Duodenal mucosa (tissue), 2 donors: Measurements from ENCODE around the gene HM13.

Source experiments
- H3K27ac ChIP-seq: one replicate; pipeline ENCODE4 v1.7.0; 2013; ENCODE audit warnings: low read depth, low read length
- H3K27me3 ChIP-seq, 2 donors: one replicate each; pipeline ENCODE4 v1.7.0; 2013; ENCODE audit warnings: low read length in 2 of 2, control low read depth in 1 of 2; ENCODE audit not compliant: insufficient read depth in 2 of 2, control insufficient read depth in 1 of 2
- H3K36me3 ChIP-seq, 2 donors: one replicate each; pipeline ENCODE4 v1.7.0; 2013; ENCODE audit warnings: low read length in 2 of 2, control low read depth in 1 of 2; ENCODE audit not compliant: insufficient read depth in 2 of 2, control insufficient read depth in 1 of 2
- H3K4me1 ChIP-seq, 2 donors: one replicate each; pipeline ENCODE4 v1.7.0; 2013; ENCODE audit warnings: low read length in 2 of 2, control low read depth in 1 of 2; ENCODE audit not compliant: insufficient read depth in 2 of 2, control insufficient read depth in 1 of 2
- H3K4me3 ChIP-seq, 2 donors: one replicate each; pipeline ENCODE4 v1.7.0; 2013; ENCODE audit warnings: low read length in 2 of 2, low read depth in 1 of 2
- H3K9ac ChIP-seq, 2 donors: one replicate each; pipeline ENCODE4 v1.7.0; 2013; ENCODE audit warnings: low read length in 2 of 2, low read depth in 1 of 2
- H3K9me3 ChIP-seq, 2 donors: one replicate each; pipeline ENCODE4 v1.7.0; 2013; ENCODE audit warnings: low read length in 2 of 2, control low read depth in 1 of 2; ENCODE audit not compliant: control insufficient read depth in 1 of 2

HM13 gene

DNA sequence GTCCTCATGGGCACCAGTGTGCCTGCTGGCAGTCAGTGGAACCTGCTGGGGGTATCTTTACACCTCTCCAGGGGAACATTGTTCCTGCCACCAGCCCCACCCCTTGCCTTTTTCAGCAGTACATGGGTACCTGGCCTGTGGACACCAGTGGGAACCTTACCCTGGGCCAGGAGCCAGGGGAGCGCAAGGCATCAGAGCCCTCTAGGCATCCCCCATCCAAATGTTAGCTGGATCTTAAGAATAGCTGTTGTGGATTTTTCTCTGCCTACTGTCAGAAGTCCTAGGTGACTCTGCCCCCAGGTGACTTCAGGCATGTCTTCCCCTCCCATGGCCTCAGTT, 52.0 kb downstream of the HM13 start:
- Histone ChIP-seq H3K27me3 (no peaks in the 10 kb centered on the region), H3K9ac (peak overlapping the region; percentile 41 to 55), H3K27ac (peak overlapping the region; percentile 61), H3K9me3 (no peaks in the 10 kb centered on the region), H3K4me1 (peaks cover 38 to 43% of the 10 kb centered on the region in 2 donors), H3K36me3 (peaks cover 19 to 63% of the 10 kb centered on the region in 2 donors), H3K4me3 (peak overlapping the region in 1 of 2 donors; percentile 21)

GRCh38 chr20:31566658-31567379, 52.6 kb downstream of the HM13 start:
- H3K4me3 ChIP-seq: peak overlapping the region in 1 of 2 donors; percentile 21
- H3K27ac ChIP-seq: peak overlapping the region; percentile 61
- peaks cover 38 to 40% of the 10 kb centered on the region in 2 donors for H3K4me1 ChIP-seq
- H3K9me3 ChIP-seq: no peaks in the 10 kb centered on the region
- no peaks in the 10 kb centered on the region for H3K27me3 ChIP-seq
- peak overlapping the region; percentile 41 to 55 for H3K9ac ChIP-seq
- H3K36me3 ChIP-seq: peaks cover 17 to 58% of the 10 kb centered on the region in 2 donors

DNA sequence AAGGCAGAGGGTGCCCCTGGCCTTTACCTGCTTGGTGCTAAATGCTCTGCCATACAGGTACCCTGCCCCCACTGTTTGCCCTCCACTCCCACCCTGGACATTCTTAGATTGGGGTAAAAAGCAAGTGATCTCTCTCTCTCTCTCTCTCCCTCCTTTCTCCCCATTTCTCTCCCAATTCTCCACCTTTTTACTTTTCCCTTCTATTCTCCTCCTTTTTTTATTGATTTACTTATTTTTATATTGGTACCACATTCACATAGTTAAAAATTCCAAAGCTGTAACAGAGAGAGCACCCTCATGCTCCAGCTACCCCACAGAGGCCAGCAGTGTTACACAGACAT, 53.1 kb downstream of the HM13 start:
- peaks cover 12 to 52% of the 10 kb centered on the region in 2 donors for H3K36me3 ChIP-seq
- peak overlapping the region; percentile 41 to 55 for H3K9ac ChIP-seq
- no peak overlapping the region for H3K27ac ChIP-seq
- no peaks in the 10 kb centered on the region for H3K9me3 ChIP-seq
- no peak overlapping the region for H3K4me3 ChIP-seq
- H3K4me1 ChIP-seq: peaks cover 42 to 44% of the 10 kb centered on the region in 2 donors
- H3K27me3 ChIP-seq: no peaks in the 10 kb centered on the region

DNA sequence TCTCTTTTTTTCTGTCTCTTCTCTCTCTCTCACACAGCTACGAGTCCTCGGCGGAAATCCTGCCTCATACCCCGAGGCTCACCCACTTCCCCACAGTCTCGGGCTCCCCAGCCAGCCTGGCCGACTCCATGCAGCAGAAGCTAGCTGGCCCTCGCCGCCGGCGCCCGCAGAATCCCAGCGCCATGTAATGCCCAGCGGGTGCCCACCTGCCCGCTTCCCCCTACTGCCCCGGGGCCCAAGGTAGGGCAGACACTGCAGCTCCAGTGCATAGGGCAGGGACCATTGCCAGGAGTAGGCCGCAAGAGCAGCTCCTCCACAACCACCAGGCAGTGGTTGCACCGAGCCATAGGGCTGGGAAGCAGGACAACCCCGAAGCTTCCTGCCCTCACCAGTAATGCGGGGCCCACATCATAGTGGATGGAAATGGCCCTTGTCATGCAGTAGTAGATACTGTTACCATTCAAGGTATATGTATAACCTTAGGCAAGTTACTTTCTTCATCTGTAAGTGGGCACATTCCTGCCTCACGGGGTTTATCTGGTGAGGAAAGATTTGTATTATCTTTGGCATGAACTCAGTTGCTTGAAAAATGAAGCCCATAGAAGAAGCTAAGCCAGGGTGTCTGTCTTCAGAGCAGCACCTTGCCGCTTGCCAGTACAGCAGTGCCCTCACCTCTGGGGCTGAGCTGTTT, 53.9 kb downstream of the HM13 start:
- Histone ChIP-seq H3K9ac (peak overlapping the region in 1 of 2 donors; percentile 9), H3K36me3 (peaks cover 8 to 45% of the 10 kb centered on the region in 2 donors), H3K4me3 (no peak overlapping the region), H3K27me3 (no peaks in the 10 kb centered on the region), H3K4me1 (peaks cover 39 to 45% of the 10 kb centered on the region in 2 donors), H3K27ac (no peak overlapping the region), H3K9me3 (no peaks in the 10 kb centered on the region)

GRCh38 chr20:31568773-31569162, 54.5 kb downstream of the HM13 start:
- H3K27me3 ChIP-seq: no peaks in the 10 kb centered on the region
- peaks cover 8 to 41% of the 10 kb centered on the region in 2 donors for H3K36me3 ChIP-seq
- H3K4me1 ChIP-seq: peaks cover 43 to 47% of the 10 kb centered on the region in 2 donors
- peak overlapping the region in 1 of 2 donors; percentile 9 for H3K9ac ChIP-seq
- H3K9me3 ChIP-seq: no peaks in the 10 kb centered on the region
- no peak overlapping the region for H3K4me3 ChIP-seq
- no peak overlapping the region for H3K27ac ChIP-seq

GRCh38 chr20:31569163-31570020, 55.1 kb downstream of the HM13 start:
- Histone ChIP-seq H3K27ac (peak overlapping the region; percentile 43), H3K9ac (peak overlapping the region; percentile 9 to 20), H3K4me3 (no peak overlapping the region), H3K27me3 (no peaks in the 10 kb centered on the region), H3K4me1 (peaks cover 46 to 53% of the 10 kb centered on the region in 2 donors), H3K9me3 (no peaks in the 10 kb centered on the region), H3K36me3 (peaks cover 7 to 35% of the 10 kb centered on the region in 2 donors)

DNA sequence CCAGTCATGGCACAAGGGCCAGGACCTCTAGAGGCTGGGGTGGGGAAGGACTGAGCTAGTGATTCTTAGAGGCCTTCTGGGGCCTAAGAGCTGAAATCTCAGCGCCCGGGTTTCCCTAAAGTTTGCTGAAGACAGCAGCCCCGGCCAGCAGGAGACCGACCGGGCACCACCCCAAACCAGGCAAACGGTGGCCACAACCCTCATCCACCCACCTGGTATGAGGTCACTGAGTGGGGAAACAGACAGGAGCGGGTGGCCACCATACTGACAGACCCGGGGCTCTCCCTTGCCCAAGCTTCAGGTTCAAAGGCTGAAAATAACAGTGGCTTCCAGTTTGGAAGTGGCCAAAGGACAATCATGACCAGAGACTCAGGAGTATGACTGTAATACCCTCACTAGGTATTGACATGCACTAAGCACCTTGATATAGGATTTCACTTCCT, 55.8 kb downstream of the HM13 start:
- peaks cover 46 to 53% of the 10 kb centered on the region in 2 donors for H3K4me1 ChIP-seq
- H3K27ac ChIP-seq: peak overlapping the region; percentile 43
- H3K36me3 ChIP-seq: peaks cover 6 to 32% of the 10 kb centered on the region in 2 donors
- H3K4me3 ChIP-seq: no peak overlapping the region
- H3K9ac ChIP-seq: peak overlapping the region in 1 of 2 donors; percentile 20
- no peaks in the 10 kb centered on the region for H3K9me3 ChIP-seq
- H3K27me3 ChIP-seq: no peaks in the 10 kb centered on the region

- Histone ChIP-seq H3K4me3 (no peak overlapping the region), H3K4me1 (peaks cover 41 to 46% of the 10 kb centered on the region in 2 donors), H3K27me3 (no peaks in the 10 kb centered on the region), H3K9me3 (no peaks in the 10 kb centered on the region), H3K36me3 (peaks cover 6 to 26% of the 10 kb centered on the region in 2 donors), H3K9ac (no peak overlapping the region), H3K27ac (no peak overlapping the region)
These were observed 56.7 kb downstream of the HM13 start for GRCh38 chr20:31570735-31571617.

DNA sequence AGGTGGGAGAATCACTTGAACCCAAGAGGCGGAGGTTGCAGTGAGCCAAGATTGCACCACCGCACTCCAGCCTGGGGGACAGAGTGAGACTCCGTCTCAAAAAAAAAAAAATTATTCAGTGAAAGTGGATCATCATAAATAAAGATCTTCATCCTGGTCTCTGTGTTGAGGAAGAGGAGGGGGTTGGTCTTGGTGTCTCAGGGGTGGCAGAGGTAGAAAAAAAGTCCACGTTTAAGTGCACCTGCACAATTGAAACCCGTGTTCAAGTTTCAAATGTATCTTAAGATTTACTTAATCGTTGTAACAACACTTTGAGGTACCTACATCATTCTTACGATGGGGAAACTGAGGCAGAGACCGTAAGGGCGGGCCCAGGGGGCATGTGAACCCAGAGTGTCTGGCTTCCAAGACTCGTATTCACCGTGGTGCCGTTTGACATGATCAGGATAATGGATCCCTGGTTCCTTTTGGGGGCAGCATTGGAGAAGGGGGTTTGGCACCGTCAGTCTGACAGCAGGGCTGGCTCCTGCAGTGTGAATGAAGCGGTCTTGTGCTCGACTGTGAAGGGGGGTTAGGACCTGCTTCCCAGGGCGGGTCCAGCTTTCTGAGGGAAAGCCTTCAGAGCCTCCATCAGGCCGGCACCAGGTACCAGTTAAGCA, 57.9 kb downstream of the HM13 start:
- Histone ChIP-seq H3K4me3 (peak overlapping the region; percentile 67 to 80), H3K9ac (peak overlapping the region; percentile 72 to 86), H3K27me3 (no peaks in the 10 kb centered on the region), H3K9me3 (no peaks in the 10 kb centered on the region), H3K36me3 (peaks cover 6 to 19% of the 10 kb centered on the region in 2 donors), H3K4me1 (peaks cover 29 to 34% of the 10 kb centered on the region in 2 donors), H3K27ac (peak overlapping the region; percentile 91)
